ENCODE results near the gene FBLN1.
"Not testable (repeated sequence)": the region's sequence is repeated elsewhere in the genome, so short reads cannot be mapped to it uniquely, and the experiment has no call there.

Gene FBLN1

DNA sequence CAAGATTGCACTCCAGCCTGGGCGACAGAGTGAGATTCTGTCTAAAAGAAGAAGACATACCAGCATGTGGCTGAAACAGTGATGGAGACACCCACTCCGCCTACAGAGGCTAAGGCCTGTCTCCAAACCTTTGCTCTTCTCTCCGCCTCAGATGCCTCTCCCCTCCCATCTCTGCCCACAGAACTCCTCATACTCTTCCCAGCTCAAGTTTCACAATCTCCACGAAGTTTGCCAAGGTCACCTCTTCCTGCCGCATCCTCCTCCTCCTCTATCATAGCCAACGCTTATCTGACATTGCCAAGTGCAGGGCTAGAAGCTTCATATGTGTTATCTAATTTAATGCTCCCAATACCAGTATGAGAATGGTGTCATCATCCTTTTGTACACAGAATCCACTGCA lies 25.9 kb upstream of the FBLN1 start:
- no peak for DNase-seq (ENCODE audit: low read depth in 2 of 2)

DNA sequence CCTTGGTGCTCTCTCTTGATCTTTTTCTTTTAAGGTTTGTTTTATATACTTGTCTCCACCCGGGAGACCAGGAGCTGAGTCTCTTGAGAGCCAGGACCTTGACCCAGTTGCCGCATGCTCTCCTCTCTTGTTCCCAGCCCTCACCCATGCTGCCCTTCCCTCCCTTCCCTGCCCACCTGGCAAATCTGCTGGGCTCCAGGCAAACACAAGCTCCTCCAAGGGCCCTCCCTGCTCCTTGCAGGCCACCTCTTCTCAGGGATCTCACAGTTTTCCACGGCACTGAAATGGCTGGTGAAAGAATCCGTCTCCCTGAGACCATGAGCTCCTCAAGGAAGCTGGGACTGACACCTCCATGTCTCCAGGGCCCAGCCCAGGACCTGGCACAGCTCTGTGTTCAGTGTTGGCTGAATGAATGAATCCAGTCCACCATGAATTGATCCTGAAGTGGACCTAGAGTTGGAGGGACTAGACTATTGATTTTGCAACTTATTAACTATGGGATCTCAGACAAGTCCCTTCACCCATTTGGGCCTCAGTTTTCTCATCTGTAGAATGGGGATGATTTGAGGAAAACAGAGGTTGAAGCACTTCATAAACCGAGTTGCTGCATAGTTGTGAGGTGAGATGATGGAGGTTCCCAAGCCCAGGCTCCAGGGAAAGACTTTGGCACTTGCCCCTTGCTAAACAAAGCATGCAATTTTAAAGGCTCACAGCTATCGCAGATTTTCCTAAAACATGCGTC lies 25.1 kb upstream of the FBLN1 start:
- DNase-seq (ENCODE audit: low read depth in 2 of 2), result no peak

DNA sequence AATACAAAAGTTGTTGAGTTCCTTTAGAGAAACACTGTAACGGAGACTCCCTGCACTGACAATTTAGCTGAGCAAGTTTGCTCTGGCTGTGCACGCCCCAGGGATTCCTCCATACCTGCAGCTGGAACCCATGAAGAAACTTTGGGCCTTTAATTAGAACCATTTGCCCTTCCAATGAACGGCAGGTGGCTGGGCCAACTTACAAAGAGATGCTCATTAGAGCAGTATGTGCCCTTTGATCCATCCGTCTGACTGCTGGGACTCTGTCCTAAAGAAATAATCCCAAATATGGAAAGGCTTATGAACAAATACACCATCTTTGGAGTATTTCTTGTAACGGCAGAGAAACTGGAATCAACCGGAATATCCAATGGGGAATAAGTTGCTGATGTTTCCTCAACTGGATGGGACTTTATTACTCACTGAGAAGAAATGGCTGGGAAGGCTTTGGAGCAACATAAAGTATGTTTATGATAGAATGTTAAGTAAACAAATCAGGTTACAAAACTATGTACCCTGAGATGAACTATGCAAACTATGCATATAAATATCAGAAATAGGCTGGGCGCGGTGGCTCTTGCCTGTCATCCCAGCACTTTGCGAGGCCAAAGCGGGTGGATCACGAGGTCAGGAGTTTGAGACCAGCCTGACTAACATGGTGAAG lies 24.4 kb upstream of the FBLN1 start:
- no peak for DNase-seq (ENCODE audit: low read depth in 2 of 2)

DNA sequence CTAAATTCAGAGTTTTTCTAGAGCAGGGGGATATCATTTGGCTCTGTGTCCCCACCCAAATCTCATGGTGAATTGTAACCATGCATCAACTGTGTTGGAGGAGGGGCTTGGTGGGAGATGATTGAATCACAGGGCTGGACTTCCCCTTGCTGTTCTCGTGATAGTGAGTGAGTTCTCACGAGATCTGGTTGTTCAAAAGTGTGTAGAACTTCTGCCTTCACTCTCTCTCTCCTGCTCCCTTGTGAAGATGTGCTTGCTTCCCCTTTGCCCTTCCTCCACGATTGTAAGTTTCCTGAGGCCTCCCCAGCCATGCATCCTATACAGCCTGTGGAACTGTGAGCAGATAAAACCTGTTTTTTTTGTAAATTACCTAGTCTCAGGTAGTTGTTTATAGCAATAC lies 22.0 kb upstream of the FBLN1 start:
- DNase-seq (ENCODE audit: low read depth in 2 of 2), result no peak

DNA sequence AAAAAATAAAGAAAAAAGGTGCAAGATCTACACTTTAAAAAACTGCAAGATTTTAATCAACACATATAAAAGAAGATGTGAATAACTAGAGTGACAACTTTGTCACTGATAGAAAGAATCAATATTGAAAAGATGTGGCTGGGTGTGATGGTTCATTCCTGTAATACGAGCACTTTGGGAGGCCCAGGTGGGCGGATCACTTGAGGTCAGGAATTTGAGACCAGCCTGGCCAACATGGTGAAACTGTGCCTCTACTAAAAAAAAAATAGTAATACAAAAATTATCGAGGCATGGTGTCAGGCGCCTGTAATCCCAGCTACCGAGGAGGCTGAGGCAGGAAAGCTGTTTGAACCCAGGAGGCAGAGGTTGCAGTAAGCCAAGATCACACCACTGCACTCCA lies 21.0 kb upstream of the FBLN1 start:
- DNase-seq (ENCODE audit: low read depth in 2 of 2), result no peak

DNA sequence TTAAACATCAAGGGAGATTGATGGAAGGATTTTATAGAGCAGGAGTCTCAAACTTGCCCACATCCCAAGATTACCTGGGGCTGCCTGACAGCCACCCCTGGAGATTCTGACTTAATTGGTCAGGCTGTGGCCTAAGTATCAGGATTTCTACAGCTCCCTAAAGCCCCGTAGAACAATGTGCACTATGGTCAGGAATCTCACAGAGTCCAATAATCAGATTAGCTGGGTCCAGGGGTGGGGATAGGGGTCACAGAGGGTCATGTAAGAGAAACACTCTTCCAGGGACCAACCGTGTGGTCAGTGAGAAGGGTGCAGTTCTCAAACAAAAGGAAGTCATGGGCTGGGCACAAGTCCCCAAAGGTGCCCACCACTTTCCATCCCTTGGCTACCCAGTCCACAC lies 20.5 kb upstream of the FBLN1 start:
- DNase-seq (ENCODE audit: low read depth in 2 of 2), result no peak

DNA sequence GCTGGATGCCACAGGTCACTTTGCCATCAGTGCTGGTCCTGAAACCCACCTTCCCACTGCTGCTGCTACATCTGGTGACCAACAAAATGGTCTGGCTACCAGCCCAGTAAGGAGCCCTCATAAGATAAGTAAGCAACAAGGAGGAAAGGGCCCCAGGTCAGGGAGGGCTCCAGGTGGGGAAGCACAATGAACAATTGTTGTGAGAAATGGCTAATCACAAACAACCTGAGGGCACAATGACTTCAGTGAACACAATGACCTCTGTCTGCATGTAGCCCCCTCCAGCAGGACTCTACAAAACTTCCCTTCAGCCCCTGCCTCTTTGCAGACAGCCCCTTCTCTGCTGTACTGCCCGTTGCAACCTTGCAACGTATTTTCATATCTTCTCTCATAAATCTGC lies 19.4 kb upstream of the FBLN1 start:
- no peak for DNase-seq (ENCODE audit: low read depth in 2 of 2)

DNA sequence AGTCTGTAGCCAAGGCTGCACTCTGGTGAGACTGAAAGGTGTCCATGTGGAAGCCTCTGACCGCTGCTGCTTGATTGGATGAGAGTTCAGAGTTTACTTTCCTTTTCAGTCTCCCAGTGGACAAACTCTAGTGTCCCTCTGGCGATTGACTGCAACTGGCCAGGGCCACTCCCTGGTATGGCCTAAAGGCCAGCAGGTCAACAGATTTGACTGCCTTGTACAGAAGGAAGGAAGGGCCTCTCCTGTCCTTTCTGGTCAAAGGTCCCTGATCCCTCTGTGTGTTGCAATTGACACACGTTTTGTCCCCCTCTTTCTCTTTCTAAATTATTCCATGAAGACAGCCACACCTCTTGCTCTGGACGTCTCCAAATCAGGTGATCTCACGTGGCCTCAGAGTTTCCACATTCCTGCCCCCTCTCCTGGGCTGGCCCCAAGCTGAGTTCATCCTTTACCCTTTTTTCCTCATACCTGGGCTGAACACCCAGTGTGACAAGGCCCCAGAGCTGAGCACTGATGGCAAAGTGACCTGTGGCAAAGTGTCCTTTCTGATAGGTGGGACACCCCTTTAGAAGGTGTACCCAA lies 18.7 kb upstream of the FBLN1 start:
- no peak for DNase-seq (ENCODE audit: low read depth in 2 of 2)

DNA sequence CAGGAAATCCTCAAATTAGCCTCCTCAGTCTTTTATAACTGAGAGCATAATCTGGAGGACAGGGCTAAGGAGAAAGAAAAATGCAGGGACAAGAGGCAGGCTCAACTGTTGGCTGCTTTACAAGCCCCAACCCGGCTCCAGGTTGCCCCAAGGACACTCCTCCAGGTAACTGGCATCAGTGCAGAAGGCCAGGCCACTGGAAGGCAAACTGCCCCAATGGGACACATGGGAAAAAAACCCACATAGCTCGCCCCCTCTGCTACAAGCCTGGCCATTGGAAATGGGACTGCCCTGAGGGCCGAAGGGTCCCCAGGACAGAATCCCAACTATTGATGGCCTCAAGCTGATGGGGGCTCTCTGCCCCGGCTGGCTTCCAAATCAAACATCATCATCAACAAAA lies 17.9 kb upstream of the FBLN1 start:
- no peak for DNase-seq (ENCODE audit: low read depth in 2 of 2)

DNA sequence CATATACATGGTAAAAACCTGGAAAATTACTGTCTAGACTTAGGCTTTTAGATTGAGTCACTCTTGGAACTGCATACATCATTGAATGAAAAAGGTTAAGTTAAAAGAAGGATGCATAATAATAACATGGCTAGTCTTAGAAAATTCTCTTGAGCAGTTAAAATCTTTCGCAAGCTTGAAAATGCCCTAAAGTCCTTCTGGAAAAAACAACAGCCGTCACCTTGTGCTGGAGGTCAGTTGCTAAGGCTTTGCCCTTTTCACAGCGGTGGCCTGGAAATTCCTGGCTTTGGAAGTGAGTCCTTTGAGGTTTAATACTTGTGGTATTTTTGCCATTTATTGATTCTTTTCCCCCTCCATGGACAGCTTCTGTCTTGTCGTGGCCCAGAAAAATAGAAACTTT lies 17.4 kb upstream of the FBLN1 start:
- DNase-seq (ENCODE audit: low read depth in 2 of 2), result no peak

DNA sequence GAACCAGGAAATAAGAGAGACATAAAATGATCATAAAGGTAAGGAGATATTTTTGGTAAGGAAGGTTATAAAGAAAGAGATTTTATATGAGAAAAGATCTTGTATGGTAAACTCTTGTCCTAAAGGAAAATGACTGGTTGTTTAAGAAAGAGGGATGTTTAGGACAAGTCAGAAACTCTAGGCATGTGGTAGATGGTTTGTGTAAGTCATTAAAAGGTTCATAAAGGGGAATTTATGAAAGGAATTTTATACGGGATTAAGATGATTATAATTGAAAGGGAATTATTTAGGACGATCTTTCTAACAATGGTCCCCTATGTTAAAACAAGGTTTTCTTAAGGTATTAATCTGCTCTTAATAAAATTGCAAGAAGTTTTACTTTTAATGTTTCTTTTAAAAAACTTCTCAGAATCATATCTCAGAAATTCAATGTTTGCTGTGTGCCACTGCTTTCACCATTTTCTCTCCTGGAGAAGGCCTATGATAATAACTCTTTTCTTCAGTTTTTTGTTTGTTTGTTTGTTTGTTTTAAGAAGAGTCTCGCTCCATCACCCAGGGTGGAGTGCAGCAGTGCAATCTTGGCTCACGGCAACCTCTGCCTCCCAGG lies 13.8 kb upstream of the FBLN1 start:
- no peak for DNase-seq (ENCODE audit: low read depth in 2 of 2)

DNA sequence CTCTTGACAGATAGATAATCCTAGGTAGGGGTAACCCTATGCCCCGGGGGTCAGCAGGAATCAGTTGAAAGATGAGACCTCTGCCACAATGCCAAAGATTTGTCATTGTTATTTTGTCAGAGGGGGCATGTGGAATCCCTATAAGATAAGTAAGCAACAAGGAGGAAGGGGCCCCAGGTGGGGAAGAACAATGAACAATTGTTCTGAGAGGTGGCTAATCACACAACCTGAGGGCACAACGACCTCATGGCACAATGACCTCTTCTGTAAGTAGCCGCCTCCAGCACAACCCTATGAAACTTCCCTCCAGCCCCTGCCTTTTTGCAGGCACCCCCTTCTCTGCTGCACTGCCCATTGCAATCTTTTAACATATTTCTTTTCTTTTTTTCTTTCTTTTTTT lies 11.8 kb upstream of the FBLN1 start:
- DNase-seq (ENCODE audit: low read depth in 2 of 2), result no peak

DNA sequence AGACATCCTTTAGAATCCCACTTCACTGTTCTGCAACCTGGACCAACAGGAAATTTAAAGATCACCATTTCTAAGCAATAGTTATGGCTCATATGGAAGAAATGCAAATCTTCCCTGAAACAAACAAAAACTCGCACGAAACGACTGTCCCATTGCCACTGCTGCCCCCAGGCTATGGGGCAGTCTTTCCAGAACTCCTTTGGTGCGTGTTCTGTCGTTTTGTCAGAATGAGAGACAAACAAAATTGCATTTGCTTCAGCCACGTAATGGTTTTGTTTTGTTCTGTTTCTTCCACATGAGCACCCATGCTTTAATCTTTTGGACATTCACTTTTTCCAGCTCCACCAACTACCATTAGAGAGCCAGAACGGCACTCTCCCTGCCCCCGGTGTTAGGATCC lies 10.8 kb upstream of the FBLN1 start:
- DNase-seq (ENCODE audit: low read depth in 2 of 2), result no peak

DNA sequence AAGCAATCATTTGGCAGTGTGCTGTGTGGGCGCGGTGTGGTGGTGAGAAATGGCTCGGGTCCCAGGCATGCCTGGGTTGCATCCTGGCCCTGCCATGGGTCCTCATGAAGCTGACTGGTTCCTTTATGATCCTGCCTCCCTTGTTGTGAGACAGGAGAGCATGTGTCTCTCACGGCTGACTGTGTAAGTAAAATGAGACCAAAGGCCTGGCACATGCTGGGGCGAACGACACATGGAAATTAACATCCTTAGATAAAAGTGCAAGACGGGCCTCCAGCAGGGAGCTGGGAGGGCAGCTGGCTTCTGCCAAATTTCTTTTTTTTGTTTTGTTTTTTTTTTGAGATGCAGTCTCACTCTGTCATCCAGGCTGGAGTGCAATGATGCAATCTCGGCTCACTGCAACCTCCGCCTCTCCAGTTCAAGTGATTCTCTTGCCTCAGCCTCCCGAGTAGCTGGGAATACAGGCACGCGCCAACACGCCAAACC lies 9.4 kb upstream of the FBLN1 start:
- DNase-seq (ENCODE audit: low read depth in 2 of 2), result no peak

DNA sequence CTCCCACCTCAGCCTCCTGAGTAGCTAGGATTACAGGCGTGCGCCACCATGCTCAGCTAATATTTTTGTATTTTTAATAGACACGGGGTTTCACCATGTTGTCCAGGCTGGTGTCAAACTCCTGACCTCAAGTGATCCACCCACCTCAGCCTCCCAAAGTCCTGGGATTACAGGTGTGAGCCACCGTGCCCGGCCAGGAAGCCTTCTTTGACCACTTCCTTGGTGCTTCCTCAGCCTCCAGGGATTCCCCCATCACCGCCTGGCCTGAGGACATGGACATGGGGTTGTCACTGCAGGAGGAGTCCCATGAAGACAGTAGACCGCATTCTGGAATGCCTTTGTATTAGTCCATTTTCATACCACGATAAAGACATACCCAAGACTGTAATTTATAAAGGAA lies 8.4 kb upstream of the FBLN1 start:
- not testable (repeated sequence) for DNase-seq (ENCODE audit: low read depth in 2 of 2)

DNA sequence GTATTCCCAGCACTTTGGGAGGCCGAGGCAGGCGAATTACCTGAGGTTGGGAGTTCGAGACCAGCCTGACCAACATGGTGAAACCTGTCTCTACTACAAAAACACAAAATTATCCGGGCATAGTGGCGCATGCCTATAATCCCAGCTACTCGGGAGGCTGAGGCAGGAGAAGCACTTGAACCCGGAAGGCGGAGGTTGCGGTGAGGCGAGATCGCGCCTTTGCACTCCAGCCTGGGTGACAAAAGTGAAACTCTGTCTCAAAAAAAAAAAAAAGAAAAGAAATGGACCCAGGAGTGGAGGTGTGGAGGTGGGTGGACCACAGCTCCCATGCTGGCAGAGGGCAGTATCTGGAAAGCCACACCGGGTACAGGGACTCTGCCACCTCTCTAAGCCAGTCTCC lies 7.1 kb upstream of the FBLN1 start:
- not testable (repeated sequence) for DNase-seq (ENCODE audit: low read depth in 2 of 2)

DNA sequence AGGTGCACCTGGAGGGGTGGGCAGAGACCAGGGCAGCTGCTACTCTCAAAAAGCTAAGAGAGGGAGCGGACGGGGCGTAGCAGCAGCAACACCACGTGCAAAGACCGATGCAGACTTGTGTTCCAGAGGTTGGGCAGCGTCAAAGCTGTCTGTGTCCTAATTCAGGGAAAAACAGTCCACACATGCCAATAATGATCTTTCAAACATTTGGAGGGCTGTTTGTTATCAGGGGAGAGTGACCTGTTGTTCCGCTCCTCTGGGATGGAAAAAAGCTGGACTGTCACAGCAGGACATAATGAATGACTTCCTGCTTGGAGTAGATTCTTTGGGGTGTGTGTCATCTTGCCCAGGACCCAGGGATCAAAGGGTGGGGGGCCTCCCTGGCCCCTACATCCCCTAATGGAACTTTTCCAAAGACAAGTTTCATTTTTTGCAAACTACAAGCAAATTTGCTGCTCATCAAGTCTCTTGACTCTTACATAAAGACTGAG lies 6.2 kb upstream of the FBLN1 start:
- DNase-seq (ENCODE audit: low read depth in 2 of 2), result no peak

DNA sequence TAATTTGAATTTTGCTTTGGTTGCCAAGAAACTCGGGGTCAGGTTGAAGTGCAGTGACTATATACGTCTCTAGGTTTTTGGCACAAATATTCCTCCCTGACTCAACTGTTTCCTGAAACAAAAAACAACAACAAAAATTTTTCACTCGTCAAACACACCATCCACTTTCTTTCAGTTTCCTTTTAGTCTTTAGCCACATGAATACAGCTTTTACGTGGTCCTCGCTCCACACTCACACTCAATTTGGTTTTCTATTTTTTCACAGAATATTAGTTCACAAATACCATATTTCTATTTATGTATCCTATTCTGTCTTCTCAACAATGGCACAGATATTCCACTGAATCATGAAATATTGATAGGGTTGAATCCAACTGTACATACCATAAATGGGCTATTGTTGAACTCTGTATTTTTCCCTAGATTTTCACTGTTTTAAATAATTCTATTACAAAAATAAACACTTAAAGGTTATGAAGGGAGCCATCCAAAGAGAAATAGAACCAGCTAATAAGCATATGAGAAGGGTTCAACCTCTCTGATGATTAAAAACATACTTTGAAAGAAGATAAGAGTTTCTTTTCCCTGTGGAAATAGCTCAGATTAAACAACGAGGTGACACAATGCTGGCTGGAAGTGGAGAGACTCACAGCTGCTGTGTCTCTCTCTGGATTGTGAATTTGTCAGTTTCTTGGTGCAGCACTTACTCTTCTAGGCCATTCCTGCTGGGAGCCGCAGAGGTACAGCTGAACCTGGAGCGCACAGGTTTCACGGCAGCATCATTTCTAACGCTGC lies 5.1 kb upstream of the FBLN1 start:
- DNase-seq (ENCODE audit: low read depth in 2 of 2), result no peak

DNA sequence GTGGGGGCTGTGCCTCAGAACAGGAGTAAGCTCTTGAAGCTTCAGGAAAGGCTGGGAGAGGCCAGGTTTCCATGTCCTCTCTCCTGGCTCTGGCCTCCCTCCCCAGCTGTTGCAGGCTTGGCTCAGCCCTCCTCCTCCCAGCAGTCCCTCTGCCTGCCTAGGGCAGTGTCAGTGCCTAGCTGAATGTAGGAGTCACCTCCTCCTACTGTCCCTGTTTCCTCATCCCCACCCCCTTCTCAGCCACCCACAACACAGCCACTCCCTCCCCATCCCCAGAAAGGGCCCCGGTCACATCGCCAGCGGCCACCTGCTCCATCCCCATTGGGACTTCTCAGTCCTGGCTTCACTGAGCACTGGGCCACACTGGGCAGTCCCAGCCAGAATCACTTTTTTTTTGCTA lies 2.9 kb upstream of the FBLN1 start:
- DNase-seq (ENCODE audit: low read depth in 2 of 2), result no peak

DNA sequence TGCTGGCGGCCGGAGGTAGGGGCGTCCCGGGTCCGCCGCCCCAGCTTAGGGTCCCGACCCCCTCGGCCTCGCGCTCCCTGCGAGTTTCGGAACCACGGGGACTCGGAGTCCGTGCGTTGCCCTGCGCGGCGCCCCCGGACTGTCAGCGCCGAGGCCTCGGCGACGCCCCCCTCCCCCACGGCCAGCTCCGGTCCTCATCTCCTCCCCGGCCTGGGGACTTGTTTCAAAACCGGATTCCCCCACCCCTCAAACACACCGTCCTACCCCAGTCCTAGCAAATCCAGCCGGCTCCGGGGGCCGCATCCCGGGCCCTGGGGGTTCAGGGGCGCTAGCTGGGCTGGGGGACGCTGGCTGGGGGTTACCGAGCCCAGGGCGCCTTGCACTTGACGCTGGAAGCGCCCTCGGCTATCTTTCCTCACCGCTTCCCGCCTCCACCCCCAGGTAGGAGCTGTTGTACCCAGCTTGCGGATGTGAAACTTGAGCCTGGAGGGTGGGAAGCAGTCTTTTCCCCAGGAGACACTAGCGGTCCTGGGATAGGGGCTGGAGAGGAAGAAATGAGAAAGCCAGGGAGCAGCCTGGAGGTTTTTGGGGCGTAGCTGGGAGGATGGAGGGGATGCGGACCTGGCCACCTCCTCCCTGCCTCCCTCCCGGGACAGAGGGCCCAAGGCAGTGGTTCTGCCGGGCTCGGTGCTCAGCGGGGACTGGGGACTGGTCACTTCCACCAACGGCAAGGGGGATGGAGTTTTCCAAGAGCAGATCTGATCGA lies 550 bp downstream of the FBLN1 start:
- DNase-seq (ENCODE audit: low read depth in 2 of 2), result no peak

DNA sequence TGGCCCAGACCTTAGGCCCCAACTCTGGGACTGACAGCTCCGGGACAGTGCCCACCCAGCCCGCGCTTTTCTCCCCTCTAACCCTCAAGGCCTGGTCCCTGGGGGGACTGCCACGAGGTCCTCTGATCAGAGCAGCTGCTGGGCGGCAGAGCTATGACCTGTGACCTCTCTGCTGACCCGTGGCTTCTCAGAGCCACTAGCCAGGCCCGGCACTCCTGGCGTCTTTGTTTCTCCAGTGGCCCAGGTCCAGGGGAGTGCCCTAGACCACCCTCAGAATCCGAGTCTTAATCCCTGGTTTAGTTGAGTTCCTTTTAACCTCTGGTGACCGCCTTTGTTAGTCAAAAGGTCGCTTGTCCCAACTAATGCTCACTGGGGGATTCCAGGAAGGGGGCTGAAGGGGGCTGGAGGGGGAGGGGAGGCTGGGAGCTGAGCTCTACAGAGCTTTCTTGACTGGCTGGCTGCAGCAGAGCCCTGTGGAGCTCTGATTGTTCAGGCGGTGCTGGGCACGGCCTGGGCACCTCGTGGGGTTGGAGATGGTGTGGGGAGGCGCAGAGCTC lies 1.2 kb downstream of the FBLN1 start:
- no peak for DNase-seq (ENCODE audit: low read depth in 2 of 2)
